Uterus (tissue), 4 donors: Measurements from ENCODE around the gene TFEC. TPM values are rescaled to one million over a fixed set of nuclear protein-coding genes. Genes with fewer than 3 reads are reported as not detected.

ENCODE experiments used
- DNase-seq, 2 donors: peaks; one replicate each; pipeline ENCODE4 v3.0.0-alpha.2; 2019 to 2020
- H3K27ac ChIP-seq, 2 donors: fragments of 200-600 bp; sonication (generic); 1 replicate in 1 of 2; 2 replicates in 1 of 2; pipeline ENCODE4 v1.5.1; 2016 to 2018
- H3K27me3 ChIP-seq, 2 donors: fragments of 200-600 bp; sonication (generic); one replicate each; pipeline ENCODE4 v1.5.1; 2018 to 2019; ENCODE audit warnings: control low read depth in 1 of 2
- H3K36me3 ChIP-seq, 2 donors: fragments of 200-600 bp; sonication (generic); one replicate each; pipeline ENCODE4 v1.5.1; 2019; ENCODE audit warnings: control low read depth in 1 of 2
- H3K4me1 ChIP-seq, 2 donors: fragments of 200-600 bp; sonication (generic); one replicate each; pipeline ENCODE4 v1.5.1; 2018 to 2019; ENCODE audit warnings: control low read depth in 1 of 2
- H3K4me3 ChIP-seq, 2 donors: fragments of 200-600 bp; sonication (generic); 1 replicate in 1 of 2; 2 replicates in 1 of 2; pipeline ENCODE4 v1.5.1; 2018 to 2019; ENCODE audit warnings: mild to moderate bottlenecking in 1 of 2
- H3K9me3 ChIP-seq, 2 donors: fragments of 200-600 bp; sonication (generic); one replicate each; pipeline ENCODE4 v1.5.1; 2019; ENCODE audit warnings: control low read depth in 1 of 2
- CTCF ChIP-seq, 4 experiments: fragments of 200-600 bp in 2 of 4; fragments of 450-650 bp in 2 of 4; sonication (generic) in 2 of 4; IDR thresholded peaks; one replicate each; pipeline ENCODE4 v1.5.1; 2016 to 2019; ENCODE audit warnings: antibody characterized with exemption in 4 of 4, mild to moderate bottlenecking in 2 of 4, moderate library complexity in 1 of 4
- POLR2A ChIP-seq, 2 donors: fragments of 450-650 bp; IDR thresholded peaks; one replicate each; pipeline ENCODE4 v1.6.1; 2016; ENCODE audit warnings: antibody characterized with exemption in 2 of 2, mild to moderate bottlenecking in 1 of 2, moderate library complexity in 1 of 2
- intact Hi-C: fragments of 100-400 bp; cut with DNase I; formaldehyde crosslinking; loops from one replicate; pipeline ENCODE4 v1.15.1; 2023; ENCODE audit warnings: low total_unique reads
- total RNA-seq, 4 donors: library from RNA; depleted of rRNA in 3 of 4; stranded (reverse); fragments of >200 nt in 3 of 4; gene quantifications; one replicate each; pipeline versions ENCODE4 v1.1.0 to v1.2.4, GENCODE V29; 2014 to 2023
- donor health status: DM: yes; HTN: yes; CAD: no.

The TFEC gene
- total RNA-seq, 4 donors from 2014 or later, result 0.51 to 4.4 (median 1.8) TPM

- H3K27me3 ChIP-seq, result no peaks in the 10 kb centered on the region
- DNase-seq, result no peak
- no peaks in the 10 kb centered on the region for H3K4me1 ChIP-seq
- TF ChIP-seq POLR2A (IDR thresholded peaks at IDR 0.05) (no peak), CTCF (IDR thresholded peaks at IDR 0.05) (no peak)
- H3K9me3 ChIP-seq, result no peaks in the 10 kb centered on the region
- no peak overlapping the region for H3K27ac ChIP-seq
- intact Hi-C loops, result no loop called here
- H3K4me3 ChIP-seq, result no peak overlapping the region
- no peaks in the 10 kb centered on the region for H3K36me3 ChIP-seq
These were observed 57.2 kb downstream of the TFEC start for GRCh38 chr7:115973406-115973805.

GRCh38 chr7:115971506-115971905 lies 59.1 kb downstream of the TFEC start:
- Histone ChIP-seq H3K27ac (no peak overlapping the region), H3K27me3 (no peaks in the 10 kb centered on the region), H3K4me3 (no peak overlapping the region), H3K9me3 (no peaks in the 10 kb centered on the region), H3K4me1 (no peaks in the 10 kb centered on the region), H3K36me3 (no peaks in the 10 kb centered on the region)
- no peak for TF ChIP-seq CTCF (IDR thresholded peaks at IDR 0.05)
- TF ChIP-seq POLR2A (IDR thresholded peaks at IDR 0.05), result no peak
- DNase-seq, result no peak
- intact Hi-C loops, result no loop called here

GRCh38 chr7:115968596-115968995 lies 62.0 kb downstream of the TFEC start:
- TF ChIP-seq POLR2A (IDR thresholded peaks at IDR 0.05), result no peak
- no peaks in the 10 kb centered on the region for H3K27me3 ChIP-seq
- DNase-seq, result no peak
- H3K9me3 ChIP-seq, result no peaks in the 10 kb centered on the region
- no peaks in the 10 kb centered on the region for H3K36me3 ChIP-seq
- no peak overlapping the region for H3K27ac ChIP-seq
- H3K4me1 ChIP-seq, result no peaks in the 10 kb centered on the region
- no peak overlapping the region for H3K4me3 ChIP-seq
- intact Hi-C loops, result no loop called here

- Histone ChIP-seq H3K27ac (no peak overlapping the region), H3K27me3 (no peaks in the 10 kb centered on the region), H3K4me1 (no peaks in the 10 kb centered on the region), H3K36me3 (no peaks in the 10 kb centered on the region), H3K4me3 (no peak overlapping the region), H3K9me3 (no peaks in the 10 kb centered on the region)
- TF ChIP-seq POLR2A (IDR thresholded peaks at IDR 0.05) (no peak), CTCF (IDR thresholded peaks at IDR 0.05) (no peak)
- intact Hi-C loops, result no loop called here
- DNase-seq, result no peak
These were observed 62.4 kb downstream of the TFEC start for GRCh38 chr7:115968171-115968570.

- intact Hi-C loops, result no loop called here
- no peak overlapping the region for H3K4me3 ChIP-seq
- H3K4me1 ChIP-seq, result no peaks in the 10 kb centered on the region
- no peak for TF ChIP-seq CTCF (IDR thresholded peaks at IDR 0.05)
- no peak for TF ChIP-seq POLR2A (IDR thresholded peaks at IDR 0.05)
- H3K27me3 ChIP-seq, result no peaks in the 10 kb centered on the region
- DNase-seq, result no peak
- H3K27ac ChIP-seq, result no peak overlapping the region
- H3K36me3 ChIP-seq, result no peaks in the 10 kb centered on the region
- H3K9me3 ChIP-seq, result no peaks in the 10 kb centered on the region
These were observed 64.6 kb downstream of the TFEC start for GRCh38 chr7:115965796-115966475.

GRCh38 chr7:115965236-115965635 lies 65.3 kb downstream of the TFEC start:
- H3K27ac ChIP-seq, result no peak overlapping the region
- no peak for DNase-seq
- H3K36me3 ChIP-seq, result no peaks in the 10 kb centered on the region
- no peaks in the 10 kb centered on the region for H3K4me1 ChIP-seq
- TF ChIP-seq POLR2A (IDR thresholded peaks at IDR 0.05) (no peak), CTCF (IDR thresholded peaks at IDR 0.05) (no peak)
- H3K4me3 ChIP-seq, result no peak overlapping the region
- H3K27me3 ChIP-seq, result no peaks in the 10 kb centered on the region
- H3K9me3 ChIP-seq, result no peaks in the 10 kb centered on the region
- intact Hi-C loops, result no loop called here
